ENCODE data around the gene EML1. TPM values are rescaled to one million over a fixed set of nuclear protein-coding genes. Genes with fewer than 3 reads are reported as not detected.

The EML1 gene
- total and polyA plus RNA-seq, 2 of the 13 experiments (the other 11 are each of a cell fraction or from before 2014, with no cell fraction given): 0.59 to 1.7 TPM

DNA sequence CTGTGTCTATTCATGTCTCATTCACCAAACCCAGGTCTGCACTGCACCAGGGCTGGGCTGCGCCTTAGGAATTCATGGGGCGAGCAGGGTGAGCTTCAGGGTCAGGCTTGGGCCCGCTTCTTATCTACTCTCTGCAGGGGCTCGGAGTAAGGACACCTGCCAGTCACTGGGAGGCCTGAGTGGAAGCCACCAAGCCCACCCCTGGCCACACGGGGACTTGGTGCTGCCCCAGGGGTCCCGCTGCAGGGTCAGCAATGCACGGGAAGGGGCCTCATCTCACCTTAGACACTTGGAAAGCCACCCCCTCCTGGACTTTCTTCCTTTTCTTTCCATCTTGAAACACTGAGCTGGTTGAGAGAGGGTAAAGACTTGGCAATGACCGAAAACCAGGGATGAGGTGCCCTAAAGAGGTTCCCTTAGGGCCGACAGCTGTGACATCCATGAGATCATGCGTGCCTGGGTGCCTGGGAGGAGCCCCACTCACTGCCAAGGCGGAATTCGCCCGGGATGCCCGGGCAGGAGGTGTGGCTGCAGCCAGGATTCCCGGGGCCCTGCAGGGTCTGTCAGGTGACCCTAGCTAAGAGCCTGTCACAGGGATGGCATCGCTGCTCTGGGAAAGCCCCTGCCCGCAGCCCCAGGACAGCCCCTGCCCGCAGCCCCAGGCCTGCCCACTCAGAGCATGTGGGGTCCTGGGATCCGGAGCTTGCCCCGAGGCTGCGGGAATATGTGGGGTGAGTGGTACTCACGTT is 45.5 kb upstream of the EML1 start:
- TF ChIP-seq ZBTB21 (CRISPR knock-in tag; IDR thresholded peaks at IDR 0.05) (no peak), ZSCAN22 (CRISPR knock-in tag; IDR thresholded peaks at IDR 0.05) (no peak), TGIF2 (CRISPR knock-in tag; IDR thresholded peaks at IDR 0.05) (no peak), KDM5A (IDR thresholded peaks at IDR 0.05; ENCODE audit: borderline replicate concordance, low read length) (no peak)
- TF ChIP-seq, protein P1, sequence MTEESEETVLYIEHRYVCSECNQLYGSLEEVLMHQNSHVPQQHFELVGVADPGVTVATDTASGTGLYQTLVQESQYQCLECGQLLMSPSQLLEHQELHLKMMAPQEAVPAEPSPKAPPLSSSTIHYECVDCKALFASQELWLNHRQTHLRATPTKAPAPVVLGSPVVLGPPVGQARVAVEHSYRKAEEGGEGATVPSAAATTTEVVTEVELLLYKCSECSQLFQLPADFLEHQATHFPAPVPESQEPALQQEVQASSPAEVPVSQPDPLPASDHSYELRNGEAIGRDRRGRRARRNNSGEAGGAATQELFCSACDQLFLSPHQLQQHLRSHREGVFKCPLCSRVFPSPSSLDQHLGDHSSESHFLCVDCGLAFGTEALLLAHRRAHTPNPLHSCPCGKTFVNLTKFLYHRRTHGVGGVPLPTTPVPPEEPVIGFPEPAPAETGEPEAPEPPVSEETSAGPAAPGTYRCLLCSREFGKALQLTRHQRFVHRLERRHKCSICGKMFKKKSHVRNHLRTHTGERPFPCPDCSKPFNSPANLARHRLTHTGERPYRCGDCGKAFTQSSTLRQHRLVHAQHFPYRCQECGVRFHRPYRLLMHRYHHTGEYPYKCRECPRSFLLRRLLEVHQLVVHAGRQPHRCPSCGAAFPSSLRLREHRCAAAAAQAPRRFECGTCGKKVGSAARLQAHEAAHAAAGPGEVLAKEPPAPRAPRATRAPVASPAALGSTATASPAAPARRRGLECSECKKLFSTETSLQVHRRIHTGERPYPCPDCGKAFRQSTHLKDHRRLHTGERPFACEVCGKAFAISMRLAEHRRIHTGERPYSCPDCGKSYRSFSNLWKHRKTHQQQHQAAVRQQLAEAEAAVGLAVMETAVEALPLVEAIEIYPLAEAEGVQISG (CRISPR knock-in tag; IDR thresholded peaks at IDR 0.05): no peak
- TF ChIP-seq, protein P2, sequence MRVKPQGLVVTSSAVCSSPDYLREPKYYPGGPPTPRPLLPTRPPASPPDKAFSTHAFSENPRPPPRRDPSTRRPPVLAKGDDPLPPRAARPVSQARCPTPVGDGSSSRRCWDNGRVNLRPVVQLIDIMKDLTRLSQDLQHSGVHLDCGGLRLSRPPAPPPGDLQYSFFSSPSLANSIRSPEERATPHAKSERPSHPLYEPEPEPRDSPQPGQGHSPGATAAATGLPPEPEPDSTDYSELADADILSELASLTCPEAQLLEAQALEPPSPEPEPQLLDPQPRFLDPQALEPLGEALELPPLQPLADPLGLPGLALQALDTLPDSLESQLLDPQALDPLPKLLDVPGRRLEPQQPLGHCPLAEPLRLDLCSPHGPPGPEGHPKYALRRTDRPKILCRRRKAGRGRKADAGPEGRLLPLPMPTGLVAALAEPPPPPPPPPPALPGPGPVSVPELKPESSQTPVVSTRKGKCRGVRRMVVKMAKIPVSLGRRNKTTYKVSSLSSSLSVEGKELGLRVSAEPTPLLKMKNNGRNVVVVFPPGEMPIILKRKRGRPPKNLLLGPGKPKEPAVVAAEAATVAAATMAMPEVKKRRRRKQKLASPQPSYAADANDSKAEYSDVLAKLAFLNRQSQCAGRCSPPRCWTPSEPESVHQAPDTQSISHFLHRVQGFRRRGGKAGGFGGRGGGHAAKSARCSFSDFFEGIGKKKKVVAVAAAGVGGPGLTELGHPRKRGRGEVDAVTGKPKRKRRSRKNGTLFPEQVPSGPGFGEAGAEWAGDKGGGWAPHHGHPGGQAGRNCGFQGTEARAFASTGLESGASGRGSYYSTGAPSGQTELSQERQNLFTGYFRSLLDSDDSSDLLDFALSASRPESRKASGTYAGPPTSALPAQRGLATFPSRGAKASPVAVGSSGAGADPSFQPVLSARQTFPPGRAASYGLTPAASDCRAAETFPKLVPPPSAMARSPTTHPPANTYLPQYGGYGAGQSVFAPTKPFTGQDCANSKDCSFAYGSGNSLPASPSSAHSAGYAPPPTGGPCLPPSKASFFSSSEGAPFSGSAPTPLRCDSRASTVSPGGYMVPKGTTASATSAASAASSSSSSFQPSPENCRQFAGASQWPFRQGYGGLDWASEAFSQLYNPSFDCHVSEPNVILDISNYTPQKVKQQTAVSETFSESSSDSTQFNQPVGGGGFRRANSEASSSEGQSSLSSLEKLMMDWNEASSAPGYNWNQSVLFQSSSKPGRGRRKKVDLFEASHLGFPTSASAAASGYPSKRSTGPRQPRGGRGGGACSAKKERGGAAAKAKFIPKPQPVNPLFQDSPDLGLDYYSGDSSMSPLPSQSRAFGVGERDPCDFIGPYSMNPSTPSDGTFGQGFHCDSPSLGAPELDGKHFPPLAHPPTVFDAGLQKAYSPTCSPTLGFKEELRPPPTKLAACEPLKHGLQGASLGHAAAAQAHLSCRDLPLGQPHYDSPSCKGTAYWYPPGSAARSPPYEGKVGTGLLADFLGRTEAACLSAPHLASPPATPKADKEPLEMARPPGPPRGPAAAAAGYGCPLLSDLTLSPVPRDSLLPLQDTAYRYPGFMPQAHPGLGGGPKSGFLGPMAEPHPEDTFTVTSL (CRISPR knock-in tag; IDR thresholded peaks at IDR 0.05; ENCODE audit: borderline replicate concordance): no peak
- TF ChIP-seq, protein P3, sequence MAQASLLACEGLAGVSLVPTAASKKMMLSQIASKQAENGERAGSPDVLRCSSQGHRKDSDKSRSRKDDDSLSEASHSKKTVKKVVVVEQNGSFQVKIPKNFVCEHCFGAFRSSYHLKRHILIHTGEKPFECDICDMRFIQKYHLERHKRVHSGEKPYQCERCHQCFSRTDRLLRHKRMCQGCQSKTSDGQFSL (CRISPR knock-in tag; IDR thresholded peaks at IDR 0.05): no peak
- TF ChIP-seq, protein P4, sequence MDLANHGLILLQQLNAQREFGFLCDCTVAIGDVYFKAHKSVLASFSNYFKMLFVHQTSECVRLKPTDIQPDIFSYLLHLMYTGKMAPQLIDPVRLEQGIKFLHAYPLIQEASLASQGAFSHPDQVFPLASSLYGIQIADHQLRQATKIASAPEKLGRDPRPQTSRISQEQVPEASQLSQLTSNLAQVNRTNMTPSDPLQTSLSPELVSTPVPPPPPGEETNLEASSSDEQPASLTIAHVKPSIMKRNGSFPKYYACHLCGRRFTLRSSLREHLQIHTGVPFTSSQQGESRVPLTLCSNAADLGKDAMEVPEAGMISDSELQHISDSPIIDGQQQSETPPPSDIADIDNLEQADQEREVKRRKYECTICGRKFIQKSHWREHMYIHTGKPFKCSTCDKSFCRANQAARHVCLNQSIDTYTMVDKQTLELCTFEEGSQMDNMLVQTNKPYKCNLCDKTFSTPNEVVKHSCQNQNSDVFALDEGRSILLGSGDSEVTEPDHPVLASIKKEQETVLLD (CRISPR knock-in tag; IDR thresholded peaks at IDR 0.05; ENCODE audit: low read depth): no peak
- peaks cover 6% of the 10 kb centered on the region; the same call in 1 of the 2 replicates for H3K4me1 ChIP-seq (ENCODE audit: insufficient read depth, low read length)
- no peak overlapping the region for H3K4me3 ChIP-seq (replicated peaks in 1 of 3; ENCODE audit: insufficient read depth in 1 of 3, low read depth in 2 of 3, low read length in 3 of 3)
- POLR2A ChIA-PET: no interaction called here
- H3K9ac ChIP-seq (ENCODE audit: insufficient read depth, low read depth, low read length): no peak overlapping the region
- 53% methylated on average over 12 of the region's 22 CpGs for WGBS (ENCODE audit: low lambda C conversion rate)
- no peaks in the 10 kb centered on the region for H3K79me2 ChIP-seq (ENCODE audit: insufficient read depth, low read length)
- no peak for DNase-seq (ENCODE audit: low spot score)
- no peaks in the 10 kb centered on the region for H4K20me1 ChIP-seq (ENCODE audit: insufficient read depth, low read length)
- H2AFZ ChIP-seq (ENCODE audit: low read length): no peak overlapping the region
- H3K27ac ChIP-seq (ENCODE audit: extremely low read length, insufficient read depth, low read length): no peak overlapping the region
- peaks cover 5 to 57% of the 10 kb centered on the region in 2 experiments for H3K27me3 ChIP-seq (ENCODE audit: control insufficient read depth in 1 of 2, insufficient read depth in 2 of 2, low read length in 2 of 2)
- H3K4me2 ChIP-seq (ENCODE audit: low read depth, low read length): no peak overlapping the region
- FAIRE-seq: no peak
- ATAC-seq: no peak
- CTCF ChIA-PET (ENCODE audit: low intra/inter-chr PET ratio, low total read pairs): no interaction called here
- H3K9me3 ChIP-seq (ENCODE audit: low read length): no peaks in the 10 kb centered on the region
- intact Hi-C loops (cut with micrococcal nuclease; ENCODE audit: unreplicated experiment) (no loop called here), in situ Hi-C loops (cut with HindIII; ENCODE audit: extremely low pct_ligation_motif_present, low pct_unique_long_range_greater_than_20kb) (no loop called here)
- no peaks in the 10 kb centered on the region for H3K36me3 ChIP-seq (replicated peaks in 1 of 2; ENCODE audit: control insufficient read depth in 1 of 2, insufficient read depth in 2 of 2, low read length in 2 of 2)
- BruUV-seq (replicated peaks): no TSS peak
